ENCODE data around the gene ITPK1. TPM values are rescaled to one million over a fixed set of nuclear protein-coding genes. Genes with fewer than 3 reads are reported as not detected.

ITPK1 gene
- total and polyA plus RNA-seq, 12 donors, result 47.1 to 152 (median 92.7) TPM

- no peaks in the 10 kb centered on the region for H3K27me3 ChIP-seq
- H3K36me3 ChIP-seq, result no peaks in the 10 kb centered on the region
- no peak overlapping the region for H3K4me3 ChIP-seq
- intact Hi-C loops (cut with DNase I), result no loop called here
- WGBS, 2 donors, result 42 to 59% methylated on average over 3 of the region's 3 CpGs
- DNase-seq (no peak), ATAC-seq (peak in 7 of 8 donors; percentile 24 to 61 (median 40))
- peaks cover 0 to 5% (median 0%) of the 10 kb centered on the region in 11 donors for H3K9me3 ChIP-seq
- no peak for TF ChIP-seq CTCF (IDR thresholded peaks at IDR 0.05)
- peaks cover 22 to 89% (median 66%) of the 10 kb centered on the region in 9 donors for H3K4me1 ChIP-seq
- peak overlapping the region in 9 of 10 donors; percentile 65 to 81 (median 74) for H3K27ac ChIP-seq
Observed at GRCh38 chr14:93085911-93086310, 29.8 kb downstream of the ITPK1 start.

- Histone ChIP-seq H3K36me3 (peaks cover 0 to 1% (median 0%) of the 10 kb centered on the region in 9 donors), H3K4me3 (no peak overlapping the region), H3K4me1 (peaks cover 14 to 82% (median 58%) of the 10 kb centered on the region in 9 donors), H3K27ac (peak overlapping the region in 8 of 10 donors; percentile 38 to 81 (median 73)), H3K9me3 (peaks cover 0 to 5% (median 0%) of the 10 kb centered on the region in 11 donors), H3K27me3 (no peaks in the 10 kb centered on the region)
- ATAC-seq, result no peak
- intact Hi-C loops (cut with DNase I), result no loop called here
- 81% methylated on average over 21 of the region's 21 CpGs for WGBS, 2 donors
- no peak for DNase-seq
- TF ChIP-seq CTCF (IDR thresholded peaks at IDR 0.05), result no peak
Observed at GRCh38 chr14:93084866-93085857, 30.6 kb downstream of the ITPK1 start.

GRCh38 chr14:93084402-93084801, 31.3 kb downstream of the ITPK1 start:
- ATAC-seq (no peak), DNase-seq (no peak)
- WGBS, 2 donors, result 98 to 99% methylated on average over 4 of the region's 4 CpGs
- peaks cover 0 to 5% (median 0%) of the 10 kb centered on the region in 11 donors for H3K9me3 ChIP-seq
- H3K27me3 ChIP-seq, result no peaks in the 10 kb centered on the region
- intact Hi-C loops (cut with DNase I), result no loop called here
- H3K27ac ChIP-seq, result peak overlapping the region in 4 of 10 donors; percentile 13 to 81 (median 37)
- H3K4me3 ChIP-seq, result no peak overlapping the region
- peaks cover 0 to 3% (median 0%) of the 10 kb centered on the region in 9 donors for H3K36me3 ChIP-seq
- peaks cover 9 to 74% (median 52%) of the 10 kb centered on the region in 9 donors for H3K4me1 ChIP-seq
- TF ChIP-seq CTCF (IDR thresholded peaks at IDR 0.05), result no peak

GRCh38 chr14:93083917-93084316, 31.8 kb downstream of the ITPK1 start:
- Histone ChIP-seq H3K9me3 (peaks cover 0 to 5% (median 0%) of the 10 kb centered on the region in 11 donors), H3K4me1 (peaks cover 5 to 73% (median 51%) of the 10 kb centered on the region in 9 donors), H3K4me3 (no peak overlapping the region), H3K36me3 (peaks cover 0 to 3% (median 0%) of the 10 kb centered on the region in 9 donors), H3K27ac (peak overlapping the region in 4 of 10 donors; percentile 20 to 81 (median 37)), H3K27me3 (no peaks in the 10 kb centered on the region)
- intact Hi-C loops (cut with DNase I), result no loop called here
- WGBS, 2 donors, result 83 to 85% methylated on average over 9 of the region's 9 CpGs
- DNase-seq (no peak), ATAC-seq (peak in 4 of 8 donors; percentile 18 to 61 (median 24))
- no peak for TF ChIP-seq CTCF (IDR thresholded peaks at IDR 0.05)

Data from heart right ventricle (tissue), 16 donors.